ENCODE results near the gene CHMP5.

The CHMP5 gene

DNA sequence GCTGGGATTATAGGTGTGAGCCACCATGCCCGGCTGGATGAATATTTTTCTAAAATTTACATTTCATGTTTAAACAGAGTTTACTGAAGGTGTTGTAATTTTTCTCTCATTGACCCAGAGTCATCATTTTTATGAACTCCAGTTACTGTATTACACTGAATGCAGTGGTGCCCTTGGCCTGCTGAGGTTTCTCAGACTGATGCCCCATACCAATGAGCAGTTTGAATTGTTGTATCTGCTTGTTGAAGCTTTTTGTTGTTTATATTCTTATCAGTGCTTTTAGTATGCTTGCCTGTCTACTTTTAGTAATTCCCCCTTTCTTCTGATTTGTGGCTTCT, 55.4 kb downstream of the CHMP5 start:
- DNase-seq = no peak

- no peak for DNase-seq
Measured at GRCh38 chr9:33320568-33321261, 55.9 kb downstream of the CHMP5 start.

DNA sequence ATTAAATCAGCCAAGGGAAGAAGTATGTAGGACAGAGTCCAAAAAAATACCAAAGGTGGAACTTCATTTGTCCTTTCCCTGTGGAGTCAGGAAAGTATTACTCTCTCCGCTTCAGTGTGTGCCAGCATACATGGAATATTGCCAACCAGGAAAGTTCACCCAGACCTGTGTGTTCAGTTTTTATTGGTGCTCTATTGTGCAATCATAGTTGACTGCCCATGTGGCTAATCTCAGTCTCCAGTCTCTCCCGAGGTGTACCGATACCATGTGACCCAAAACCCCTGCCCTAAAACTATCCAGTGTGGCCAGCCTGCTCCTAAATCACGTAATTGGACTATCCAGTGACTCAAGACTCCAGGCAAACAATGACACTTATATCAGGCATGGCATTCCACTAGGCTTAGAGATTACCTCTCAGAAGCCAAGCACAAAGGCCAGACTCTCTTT, 64.3 kb downstream of the CHMP5 start:
- no peak for DNase-seq

DNA sequence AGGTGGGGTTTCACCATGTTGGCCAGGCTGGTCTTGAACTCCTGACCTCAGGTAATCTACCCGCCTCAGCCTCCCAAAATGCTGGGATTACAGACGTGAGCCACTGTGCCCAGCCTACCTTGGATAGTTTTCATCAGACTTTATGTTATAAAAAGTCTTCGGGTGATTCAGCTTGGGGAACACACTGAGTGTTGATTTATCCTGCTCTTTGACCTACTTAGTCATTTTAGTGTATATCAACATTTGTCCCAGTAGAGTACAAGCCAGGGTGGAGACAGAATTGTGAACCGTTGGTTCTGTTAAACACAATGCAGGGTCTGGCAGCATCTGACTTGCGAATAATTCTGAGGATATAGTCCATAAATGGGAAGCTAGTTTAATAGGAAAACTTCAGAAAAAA, 65.1 kb downstream of the CHMP5 start:
- no peak for DNase-seq

GRCh38 chr9:33331377-33331891, 66.6 kb downstream of the CHMP5 start:
- DNase-seq = no peak

Data from CD4-positive, alpha-beta T cell treated with Interferon alpha-2 for 1 hour (primary cell).